CD14-positive monocyte (primary cell): ENCODE results near the gene APOB. TPM values are rescaled to one million over a fixed set of nuclear protein-coding genes. Genes with fewer than 3 reads are reported as not detected.

ENCODE experiments used
- DNase-seq, 3 donors: peaks; one replicate each; pipeline ENCODE4 v3.0.0-alpha.2; 2011 to 2022
- H2AFZ ChIP-seq: 2 replicates; pipeline ENCODE4 v1.6.0; 2012; ENCODE audit warnings: mild to moderate bottlenecking, low read depth, low read length, inconsistent platforms; ENCODE audit not compliant: insufficient read depth, poor library complexity, severe bottlenecking
- H3K27ac ChIP-seq, 2 donors: 1 replicate in 1 of 2; 2 replicates in 1 of 2; pipeline ENCODE4 v1.5.1; 2012 to 2013; ENCODE audit warnings: low read length in 2 of 2, control low read depth in 1 of 2, inconsistent platforms in 1 of 2, low read depth in 1 of 2, mild to moderate bottlenecking in 1 of 2
- H3K27me3 ChIP-seq, 2 donors: one replicate each; pipeline versions ENCODE4 v1.6.0 to v1.6.1; 2011 to 2013; ENCODE audit warnings: low read length in 2 of 2; ENCODE audit not compliant: control insufficient read depth in 2 of 2, insufficient read depth in 2 of 2
- H3K36me3 ChIP-seq, 2 donors: replicated peaks in 1 of 2; 1 replicate in 1 of 2; 2 replicates in 1 of 2; pipeline versions ENCODE4 v1.5.1 to v1.6.1; 2012 to 2013; ENCODE audit warnings: low read length in 2 of 2, control low read depth in 1 of 2, inconsistent platforms in 1 of 2, mild to moderate bottlenecking in 1 of 2; ENCODE audit not compliant: insufficient read depth in 2 of 2, control insufficient read depth in 1 of 2
- H3K4me1 ChIP-seq, 2 donors: 1 replicate in 1 of 2; 2 replicates in 1 of 2; pipeline versions ENCODE4 v1.5.1 to v1.6.1; 2012 to 2013; ENCODE audit warnings: low read length in 2 of 2, control low read depth in 1 of 2, inconsistent platforms in 1 of 2, mild to moderate bottlenecking in 1 of 2, moderate library complexity in 1 of 2; ENCODE audit not compliant: insufficient read depth in 2 of 2, control insufficient read depth in 1 of 2
- H3K4me2 ChIP-seq: replicated peaks from 2 replicates; pipeline ENCODE3; 2012; ENCODE audit warnings: low read length, moderate library complexity, mild to moderate bottlenecking; ENCODE audit not compliant: poor library complexity, severe bottlenecking; ENCODE audit errors: extremely low read depth
- H3K4me3 ChIP-seq, 3 experiments: fragments of 200-600 bp in 1 of 3; sonication (generic) in 1 of 3; replicated peaks in 1 of 3; 1 replicate in 2 of 3; 2 replicates in 1 of 3; pipeline ENCODE4 v1.5.1; 2011 to 2013; ENCODE audit warnings: low read length in 3 of 3, mild to moderate bottlenecking in 3 of 3, control low read depth in 2 of 3, low read depth in 2 of 3, inconsistent platforms in 1 of 3, moderate library complexity in 1 of 3
- H3K79me2 ChIP-seq: 2 replicates; pipeline ENCODE4 v1.6.0; 2012; ENCODE audit warnings: mild to moderate bottlenecking, control low read depth, inconsistent platforms, low read length, moderate library complexity; ENCODE audit not compliant: insufficient read depth
- H3K9ac ChIP-seq: 2 replicates; pipeline ENCODE4 v1.6.0; 2017; ENCODE audit warnings: low read length, mild to moderate bottlenecking; ENCODE audit not compliant: insufficient read depth, poor library complexity, severe bottlenecking
- H3K9me3 ChIP-seq, 2 donors: replicated peaks in 1 of 2; 1 replicate in 1 of 2; 2 replicates in 1 of 2; pipeline versions ENCODE4 v1.5.1 to v1.6.1; 2012 to 2013; ENCODE audit warnings: low read length in 2 of 2, control low read depth in 1 of 2; ENCODE audit not compliant: control insufficient read depth in 1 of 2, insufficient read depth in 1 of 2
- H4K20me1 ChIP-seq: 2 replicates; pipeline ENCODE4 v1.6.0; 2012; ENCODE audit warnings: mild to moderate bottlenecking, low read length, control low read depth, moderate library complexity; ENCODE audit not compliant: insufficient read depth
- H3K27ac Mint-ChIP-seq, 7 donors: one replicate each; pipeline ENCODE4 v1.8.0; 2020; ENCODE audit warnings: mild to moderate bottlenecking in 7 of 7, mixed read lengths in 7 of 7, moderate library complexity in 6 of 7, inconsistent platforms in 2 of 7
- H3K27me3 Mint-ChIP-seq, 3 donors: one replicate each; pipeline ENCODE4 v1.8.0; 2021 to 2022; ENCODE audit warnings: low read depth in 3 of 3, mild to moderate bottlenecking in 3 of 3, mixed read lengths in 3 of 3, moderate library complexity in 3 of 3, inconsistent platforms in 1 of 3
- H3K36me3 Mint-ChIP-seq, 2 donors: one replicate each; pipeline ENCODE4 v1.8.0; 2020; ENCODE audit warnings: mixed read lengths in 2 of 2, inconsistent platforms in 1 of 2, mild to moderate bottlenecking in 1 of 2
- H3K4me1 Mint-ChIP-seq: one replicate; pipeline ENCODE4 v1.8.0; 2020; ENCODE audit warnings: mild to moderate bottlenecking, mixed read lengths
- H3K4me3 Mint-ChIP-seq, 2 donors: one replicate each; pipeline ENCODE4 v1.8.0; 2020; ENCODE audit warnings: mild to moderate bottlenecking in 2 of 2, mixed read lengths in 2 of 2, moderate library complexity in 1 of 2
- H3K9me3 Mint-ChIP-seq, 7 donors: one replicate each; pipeline ENCODE4 v1.8.0; 2020 to 2022; ENCODE audit warnings: mixed read lengths in 7 of 7, mild to moderate bottlenecking in 6 of 7, moderate library complexity in 6 of 7, inconsistent platforms in 2 of 7
- WGBS: methylation state at CpG from one replicate; pipeline ENCODE4 v1.1.5; 2013; ENCODE audit warnings: missing lambda C conversion rate; ENCODE audit not compliant: insufficient coverage; 5-methylcytosine and 5-hydroxymethylcytosine counted together
- intact Hi-C, 2 donors: fragments of 100-400 bp; cut with micrococcal nuclease; formaldehyde crosslinking; loops; one replicate each; pipeline versions ENCODE4 v1.15.0 to v1.15.1; 2023
- polyA plus RNA-seq, 3 donors: library from polyadenylated mRNA; depleted of rRNA in 1 of 3; unstranded in 2 of 3; stranded (reverse) in 1 of 3; fragments of 300-500 nt in 2 of 3; fragments of >200 nt in 1 of 3; fragmentation: Illumina TruSeq in 2 of 3; gene quantifications; 1 replicate in 2 of 3; 2 replicates in 1 of 3; pipeline ENCODE4 v1.2.3, GENCODE V29; 2012 to 2021
- TF ChIP-seq, protein P1 (sequence below): fragments of 200-600 bp; IDR thresholded peaks from one replicate; pipeline ENCODE4 v1.8.0; 2022; ENCODE audit warnings: antibody characterized with exemption, mild to moderate bottlenecking

The APOB gene
- polyA plus RNA-seq, 3 donors: 0.02 TPM; not detected in 2

DNA sequence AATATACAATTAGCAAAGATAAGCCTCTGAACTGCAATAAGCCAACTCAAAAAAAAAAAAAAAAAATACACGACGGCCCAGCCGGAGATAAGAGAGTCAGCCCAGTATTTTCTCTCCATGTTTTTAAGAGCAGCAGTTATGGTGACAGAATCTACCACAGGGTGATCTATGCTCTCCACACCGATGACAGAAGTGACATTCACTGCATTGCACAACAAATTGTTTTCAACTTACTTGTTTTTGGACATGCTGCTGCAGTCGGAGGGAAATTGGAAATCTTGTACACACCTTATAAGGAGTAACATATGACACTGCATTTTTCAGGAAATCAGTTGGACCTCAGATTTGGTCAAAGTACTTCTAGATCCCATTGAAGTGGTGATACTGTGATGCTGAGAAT is 23.3 kb upstream of the APOB start:
- Histone ChIP-seq H3K9ac (no peak overlapping the region), H4K20me1 (no peaks in the 10 kb centered on the region), H3K27ac (no peak overlapping the region), H3K4me1 (no peaks in the 10 kb centered on the region), H3K4me3 (no peak overlapping the region), H3K4me2 (no peak overlapping the region), H3K9me3 (no peaks in the 10 kb centered on the region), H2AFZ (no peak overlapping the region), H3K79me2 (no peaks in the 10 kb centered on the region), H3K27me3 (peaks cover 0 to 3% of the 10 kb centered on the region in 2 donors), H3K36me3 (no peaks in the 10 kb centered on the region)
- no peak overlapping the region for H3K4me3 Mint-ChIP-seq
- intact Hi-C loops: no loop called here
- H3K36me3 Mint-ChIP-seq: no peaks in the 10 kb centered on the region
- H3K27ac Mint-ChIP-seq: no peak overlapping the region
- peaks cover 0 to 3% (median 0%) of the 10 kb centered on the region in 3 donors for H3K27me3 Mint-ChIP-seq
- TF ChIP-seq, protein P1, sequence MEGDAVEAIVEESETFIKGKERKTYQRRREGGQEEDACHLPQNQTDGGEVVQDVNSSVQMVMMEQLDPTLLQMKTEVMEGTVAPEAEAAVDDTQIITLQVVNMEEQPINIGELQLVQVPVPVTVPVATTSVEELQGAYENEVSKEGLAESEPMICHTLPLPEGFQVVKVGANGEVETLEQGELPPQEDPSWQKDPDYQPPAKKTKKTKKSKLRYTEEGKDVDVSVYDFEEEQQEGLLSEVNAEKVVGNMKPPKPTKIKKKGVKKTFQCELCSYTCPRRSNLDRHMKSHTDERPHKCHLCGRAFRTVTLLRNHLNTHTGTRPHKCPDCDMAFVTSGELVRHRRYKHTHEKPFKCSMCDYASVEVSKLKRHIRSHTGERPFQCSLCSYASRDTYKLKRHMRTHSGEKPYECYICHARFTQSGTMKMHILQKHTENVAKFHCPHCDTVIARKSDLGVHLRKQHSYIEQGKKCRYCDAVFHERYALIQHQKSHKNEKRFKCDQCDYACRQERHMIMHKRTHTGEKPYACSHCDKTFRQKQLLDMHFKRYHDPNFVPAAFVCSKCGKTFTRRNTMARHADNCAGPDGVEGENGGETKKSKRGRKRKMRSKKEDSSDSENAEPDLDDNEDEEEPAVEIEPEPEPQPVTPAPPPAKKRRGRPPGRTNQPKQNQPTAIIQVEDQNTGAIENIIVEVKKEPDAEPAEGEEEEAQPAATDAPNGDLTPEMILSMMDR: no peak
- 40% methylated on average over 2 of the region's 5 CpGs for WGBS
- no peak for DNase-seq
- no peaks in the 10 kb centered on the region for H3K9me3 Mint-ChIP-seq
- no peaks in the 10 kb centered on the region for H3K4me1 Mint-ChIP-seq

DNA sequence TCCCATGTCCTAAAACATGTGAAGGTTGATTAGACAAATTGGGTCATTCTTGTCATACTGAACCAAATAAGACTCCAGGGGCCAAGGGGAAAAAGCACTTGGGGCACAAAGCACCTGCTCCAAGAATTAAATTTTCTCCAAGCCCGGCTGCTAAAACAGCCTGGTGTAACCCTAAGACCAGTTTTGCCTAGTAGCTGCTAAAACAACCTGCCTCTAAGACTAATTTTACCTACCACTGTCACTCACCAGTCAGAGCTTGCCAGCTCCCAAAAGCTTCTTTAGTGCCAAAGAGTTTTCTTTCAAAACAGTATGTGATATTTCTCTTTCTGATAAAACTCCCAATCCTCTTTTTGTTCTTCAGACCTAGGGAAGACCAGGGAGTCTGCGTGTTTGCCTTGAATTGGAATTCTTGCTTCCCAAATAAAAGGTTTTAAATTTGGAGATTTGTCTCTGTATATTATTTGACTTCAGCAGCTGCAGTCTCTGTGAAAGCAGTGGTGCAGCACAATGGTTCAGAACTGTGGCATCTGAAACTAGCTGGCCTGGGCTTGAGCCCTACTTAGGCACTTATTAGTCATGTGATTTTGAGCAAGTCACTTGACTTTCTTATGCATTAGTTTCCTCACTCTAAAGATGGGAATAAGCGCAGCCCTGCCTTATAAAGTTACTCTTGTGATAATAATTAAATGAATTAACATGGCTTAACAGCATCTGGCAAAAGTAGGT is 16.2 kb upstream of the APOB start:
- Histone ChIP-seq H3K36me3 (no peaks in the 10 kb centered on the region), H2AFZ (no peak overlapping the region), H3K79me2 (no peaks in the 10 kb centered on the region), H3K27me3 (no peaks in the 10 kb centered on the region), H3K4me1 (no peaks in the 10 kb centered on the region), H3K4me2 (no peak overlapping the region), H3K27ac (no peak overlapping the region), H3K9ac (no peak overlapping the region), H3K9me3 (no peaks in the 10 kb centered on the region), H3K4me3 (no peak overlapping the region), H4K20me1 (no peaks in the 10 kb centered on the region)
- intact Hi-C loops: no loop called here
- Mint-ChIP-seq H3K9me3 (peaks cover 0 to 3% (median 0%) of the 10 kb centered on the region in 7 donors), H3K27ac (no peak overlapping the region), H3K27me3 (peaks cover 0 to 3% (median 0%) of the 10 kb centered on the region in 3 donors), H3K4me1 (no peaks in the 10 kb centered on the region), H3K4me3 (no peak overlapping the region), H3K36me3 (no peaks in the 10 kb centered on the region)
- DNase-seq: no peak
- TF ChIP-seq, protein P1: no peak
- WGBS: 81% methylated on average over 2 of the region's 3 CpGs
